ENCODE results near the gene PI4KA. TPM values are rescaled to one million over a fixed set of nuclear protein-coding genes. Genes with fewer than 3 reads are reported as not detected.
A peak's percentile ranks its signal among the peaks of the same experiment; 100 is the strongest.

PI4KA gene
- total RNA-seq, 4 donors from 2014 or later: 69.8 to 115 (median 82.3) TPM

- TF ChIP-seq CTCF (IDR thresholded peaks at IDR 0.05): no peak
- TF ChIP-seq EP300 (IDR thresholded peaks at IDR 0.05): no peak
- no peak for TF ChIP-seq POLR2AphosphoS5 (IDR thresholded peaks at IDR 0.05)
- TF ChIP-seq POLR2A (IDR thresholded peaks at IDR 0.05; ENCODE audit: low read depth): no peak
- H3K4me3 ChIP-seq: no peak overlapping the region
- intact Hi-C loops (cut with DNase I): loop anchor here (10.0 kb wide), 1 partner anchor 84 kb away; the partner anchor contains the start of gene AIFM3
- no peak overlapping the region for H3K27ac ChIP-seq (replicated peaks in 1 of 4)
- H3K27me3 ChIP-seq: no peaks in the 10 kb centered on the region
- WGBS: 78% methylated on average over 5 of the region's 5 CpGs
- H3K9me3 ChIP-seq: no peaks in the 10 kb centered on the region
- peaks cover 6 to 12% (median 8%) of the 10 kb centered on the region in 4 donors for H3K4me1 ChIP-seq
- DNase-seq (ENCODE audit: extremely low spot score): no peak
- peaks cover 20 to 82% (median 68%) of the 10 kb centered on the region in 4 donors for H3K36me3 ChIP-seq
Measured at GRCh38 chr22:20881231-20881630, 22.6 kb upstream of the PI4KA start.

DNA sequence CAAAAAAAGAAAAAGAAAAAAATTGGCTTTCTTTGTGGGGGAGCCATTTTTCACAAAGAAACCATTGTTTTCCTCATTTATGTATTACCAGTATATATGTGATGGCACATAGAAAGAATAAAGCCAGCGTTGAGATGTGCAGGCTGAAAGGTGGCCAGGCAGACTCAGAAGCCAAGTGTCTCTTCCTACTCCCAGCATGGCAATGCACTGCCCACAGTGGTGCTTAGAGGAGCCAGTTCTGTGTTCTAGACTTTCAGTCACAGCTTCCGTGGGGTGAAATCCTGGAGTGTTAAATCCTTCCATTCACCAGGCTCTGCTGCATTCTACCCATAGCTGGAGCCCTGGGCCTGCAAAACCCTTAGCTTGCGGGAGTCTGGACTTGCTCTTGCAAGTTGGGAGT is 19.1 kb upstream of the PI4KA start:
- no peak for DNase-seq (ENCODE audit: extremely low spot score)
- TF ChIP-seq EP300 (IDR thresholded peaks at IDR 0.05): no peak
- H3K27ac ChIP-seq (replicated peaks in 1 of 4): no peak overlapping the region
- no peaks in the 10 kb centered on the region for H3K27me3 ChIP-seq
- H3K4me3 ChIP-seq: no peak overlapping the region
- 98% methylated on average over 3 of the region's 3 CpGs for WGBS
- no peaks in the 10 kb centered on the region for H3K4me1 ChIP-seq
- no peaks in the 10 kb centered on the region for H3K9me3 ChIP-seq
- intact Hi-C loops (cut with DNase I): no loop called here
- peaks cover 28 to 85% (median 68%) of the 10 kb centered on the region in 4 donors for H3K36me3 ChIP-seq

DNA sequence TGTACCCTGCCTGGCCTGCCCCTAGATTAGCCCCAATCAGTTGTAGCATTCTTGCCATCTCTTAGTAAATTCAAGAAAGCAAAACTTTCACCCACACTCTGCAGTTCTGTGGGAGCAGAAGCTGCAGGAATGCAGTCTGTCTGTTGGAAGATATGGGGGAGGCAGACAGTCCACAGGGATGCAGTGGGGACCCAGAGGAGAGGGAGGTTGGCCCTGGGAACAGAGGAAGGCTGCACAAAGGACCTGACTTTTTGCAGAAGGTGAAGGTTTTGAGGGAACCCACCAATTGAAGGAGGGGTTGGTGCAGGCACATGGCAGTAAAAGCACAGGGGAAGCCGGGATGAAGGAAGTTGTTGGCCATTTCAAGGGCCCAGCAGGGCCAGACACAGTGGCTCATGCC is 16.7 kb upstream of the PI4KA start:
- no peaks in the 10 kb centered on the region for H3K4me1 ChIP-seq
- DNase-seq (ENCODE audit: extremely low spot score): no peak
- H3K4me3 ChIP-seq: no peak overlapping the region
- H3K36me3 ChIP-seq: peaks cover 30 to 82% (median 62%) of the 10 kb centered on the region in 4 donors
- no peaks in the 10 kb centered on the region for H3K9me3 ChIP-seq
- 100% methylated on average over 1 of the region's 1 CpG for WGBS
- intact Hi-C loops (cut with DNase I): no loop called here
- TF ChIP-seq POLR2AphosphoS5 (IDR thresholded peaks at IDR 0.05) (no peak), EP300 (IDR thresholded peaks at IDR 0.05) (no peak)
- no peaks in the 10 kb centered on the region for H3K27me3 ChIP-seq
- no peak overlapping the region for H3K27ac ChIP-seq (replicated peaks in 1 of 4)

GRCh38 chr22:20873214-20873613 is 14.6 kb upstream of the PI4KA start:
- Histone ChIP-seq H3K36me3 (peaks cover 32 to 90% (median 61%) of the 10 kb centered on the region in 4 donors), H3K27me3 (no peaks in the 10 kb centered on the region)
- intact Hi-C loops (cut with DNase I): no loop called here

DNA sequence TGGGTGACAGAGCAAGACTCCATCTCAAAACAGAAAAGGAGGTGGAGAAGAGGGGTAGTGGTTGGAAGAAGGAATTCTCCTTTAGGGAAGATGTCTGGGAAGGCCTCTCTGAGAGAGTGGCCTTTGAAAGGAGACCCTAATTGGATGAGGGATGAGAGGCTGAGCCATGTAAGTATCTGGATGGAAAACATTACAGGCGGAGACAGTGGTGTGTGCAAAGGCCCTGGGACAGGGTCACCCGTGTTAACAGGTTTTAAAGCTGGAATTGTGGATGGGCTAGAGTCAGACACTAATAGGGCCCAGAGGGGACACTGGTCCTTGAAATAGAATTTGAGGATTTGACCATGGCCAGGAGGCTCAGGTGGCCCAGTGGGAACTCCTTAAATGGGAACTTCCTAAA is 10.6 kb upstream of the PI4KA start:
- TF ChIP-seq POLR2A (IDR thresholded peaks at IDR 0.05; ENCODE audit: low read depth): no peak
- no peak for TF ChIP-seq POLR2AphosphoS5 (IDR thresholded peaks at IDR 0.05)
- TF ChIP-seq CTCF (IDR thresholded peaks at IDR 0.05): no peak
- TF ChIP-seq EP300 (IDR thresholded peaks at IDR 0.05): no peak
- no peak for DNase-seq (ENCODE audit: extremely low spot score)
- peaks cover 25 to 70% (median 34%) of the 10 kb centered on the region in 4 donors for H3K36me3 ChIP-seq
- no peaks in the 10 kb centered on the region for H3K27me3 ChIP-seq
- peak overlapping the region in 2 of 4 donors; percentile 7 to 42 for H3K27ac ChIP-seq (replicated peaks in 1 of 4)
- peaks cover 20 to 35% (median 33%) of the 10 kb centered on the region in 4 donors for H3K4me1 ChIP-seq
- no peaks in the 10 kb centered on the region for H3K9me3 ChIP-seq
- H3K4me3 ChIP-seq: no peak overlapping the region
- 97% methylated on average over 2 of the region's 2 CpGs for WGBS
- intact Hi-C loops (cut with DNase I): no loop called here

More at GRCh38 chr22:20873214-20873613, 14.6 kb upstream of the PI4KA start:
- Histone ChIP-seq H3K4me3 (no peak overlapping the region), H3K27ac (replicated peaks in 1 of 4) (no peak overlapping the region), H3K9me3 (no peaks in the 10 kb centered on the region), H3K4me1 (peaks cover 0 to 9% (median 4%) of the 10 kb centered on the region in 4 donors)
- WGBS: 96% methylated on average over 3 of the region's 3 CpGs
- DNase-seq (ENCODE audit: extremely low spot score): no peak
- no peak for TF ChIP-seq POLR2A (IDR thresholded peaks at IDR 0.05; ENCODE audit: low read depth)
- no peak for TF ChIP-seq EP300 (IDR thresholded peaks at IDR 0.05)
- TF ChIP-seq CTCF (IDR thresholded peaks at IDR 0.05): no peak
- no peak for TF ChIP-seq POLR2AphosphoS5 (IDR thresholded peaks at IDR 0.05)

Measured in esophagus muscularis mucosa (tissue), 4 donors.